GM18909 (cell line): Measurements from ENCODE around the gene DNAJC10.
"Not testable (repeated sequence)": the region's sequence is repeated elsewhere in the genome, so short reads cannot be mapped to it uniquely, and the experiment has no call there.

Experiments used
- ATAC-seq: cut with Tn5 transposase; IDR thresholded peaks from one replicate; pipeline ENCODE4 v1.9.1; 2021; ENCODE audit warnings: mild to moderate bottlenecking; ENCODE audit not compliant: unreplicated experiment, poor library complexity

The DNAJC10 gene

GRCh38 chr2:182724656-182725055, 8.6 kb downstream of the DNAJC10 start:
- ATAC-seq = no peak

GRCh38 chr2:182726473-182726872, 10.4 kb downstream of the DNAJC10 start:
- no peak for ATAC-seq

- no peak for ATAC-seq
Measured at GRCh38 chr2:182728014-182728413, 12.0 kb downstream of the DNAJC10 start.

GRCh38 chr2:182729710-182730339, 13.8 kb downstream of the DNAJC10 start:
- ATAC-seq = no peak

- ATAC-seq = no peak
Measured at GRCh38 chr2:182730486-182730885, 14.4 kb downstream of the DNAJC10 start.

GRCh38 chr2:182732736-182733135, 16.7 kb downstream of the DNAJC10 start:
- ATAC-seq = no peak

- ATAC-seq = no peak
Measured at GRCh38 chr2:182733572-182733971, 17.5 kb downstream of the DNAJC10 start.

- not testable (repeated sequence) for ATAC-seq
Measured at GRCh38 chr2:182736856-182737255, 20.8 kb downstream of the DNAJC10 start.

GRCh38 chr2:182740701-182741100, 24.6 kb downstream of the DNAJC10 start:
- ATAC-seq = no peak

GRCh38 chr2:182741620-182742019, 25.6 kb downstream of the DNAJC10 start:
- ATAC-seq = no peak

GRCh38 chr2:182744490-182744889, 28.4 kb downstream of the DNAJC10 start:
- no peak for ATAC-seq

- ATAC-seq = no peak
Measured at GRCh38 chr2:182745061-182745460, 29.0 kb downstream of the DNAJC10 start.

GRCh38 chr2:182745894-182746293, 29.8 kb downstream of the DNAJC10 start:
- not testable (repeated sequence) for ATAC-seq

- ATAC-seq = no peak
Measured at GRCh38 chr2:182754231-182754630, 38.2 kb downstream of the DNAJC10 start.

- ATAC-seq = no peak
Measured at GRCh38 chr2:182758379-182758778, 42.3 kb downstream of the DNAJC10 start.

GRCh38 chr2:182761903-182762302, 45.8 kb downstream of the DNAJC10 start:
- ATAC-seq = no peak

- ATAC-seq = peak; percentile 46
Measured at GRCh38 chr2:182763311-182763912, 47.4 kb downstream of the DNAJC10 start.

- no peak for ATAC-seq
Measured at GRCh38 chr2:182766626-182767025, 50.6 kb downstream of the DNAJC10 start.

- ATAC-seq = peak; percentile 63
Measured at GRCh38 chr2:182767578-182767977, 51.5 kb downstream of the DNAJC10 start.

GRCh38 chr2:182768950-182769349, 52.9 kb downstream of the DNAJC10 start:
- not testable (repeated sequence) for ATAC-seq

GRCh38 chr2:182779323-182779722, 63.3 kb downstream of the DNAJC10 start:
- ATAC-seq = no peak

- not testable (repeated sequence) for ATAC-seq
Measured at GRCh38 chr2:182781099-182781498, 65.0 kb downstream of the DNAJC10 start.
